ENCODE measurements around the gene DEPDC1.

DNA sequence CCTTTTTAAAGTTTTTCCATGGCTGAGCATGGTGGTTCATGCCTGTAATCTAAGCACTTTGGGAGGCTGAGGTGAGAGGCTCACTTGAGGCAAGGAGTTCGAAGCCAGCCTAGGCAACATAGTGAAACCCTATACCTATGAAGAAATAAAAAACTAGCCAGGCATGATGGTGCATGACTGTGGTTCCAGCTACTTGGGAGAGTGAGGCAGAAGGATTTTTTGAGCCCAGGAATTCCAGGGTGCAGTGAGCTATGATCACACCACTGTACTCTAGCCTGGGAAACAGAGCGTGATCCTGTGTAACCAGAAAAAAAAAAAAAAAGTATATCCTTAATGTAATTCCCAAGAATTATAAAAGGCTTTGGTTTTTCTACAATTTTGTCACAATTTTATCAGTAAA, 17.4 kb downstream of the DEPDC1 start:
- no peak for TF ChIP-seq POLR2A (IDR thresholded peaks at IDR 0.05)
- no peak for TF ChIP-seq POLR2AphosphoS5 (IDR thresholded peaks at IDR 0.05; ENCODE audit: insufficient read depth in 1 of 2, low read depth in 1 of 2)
- TF ChIP-seq, protein P1, sequence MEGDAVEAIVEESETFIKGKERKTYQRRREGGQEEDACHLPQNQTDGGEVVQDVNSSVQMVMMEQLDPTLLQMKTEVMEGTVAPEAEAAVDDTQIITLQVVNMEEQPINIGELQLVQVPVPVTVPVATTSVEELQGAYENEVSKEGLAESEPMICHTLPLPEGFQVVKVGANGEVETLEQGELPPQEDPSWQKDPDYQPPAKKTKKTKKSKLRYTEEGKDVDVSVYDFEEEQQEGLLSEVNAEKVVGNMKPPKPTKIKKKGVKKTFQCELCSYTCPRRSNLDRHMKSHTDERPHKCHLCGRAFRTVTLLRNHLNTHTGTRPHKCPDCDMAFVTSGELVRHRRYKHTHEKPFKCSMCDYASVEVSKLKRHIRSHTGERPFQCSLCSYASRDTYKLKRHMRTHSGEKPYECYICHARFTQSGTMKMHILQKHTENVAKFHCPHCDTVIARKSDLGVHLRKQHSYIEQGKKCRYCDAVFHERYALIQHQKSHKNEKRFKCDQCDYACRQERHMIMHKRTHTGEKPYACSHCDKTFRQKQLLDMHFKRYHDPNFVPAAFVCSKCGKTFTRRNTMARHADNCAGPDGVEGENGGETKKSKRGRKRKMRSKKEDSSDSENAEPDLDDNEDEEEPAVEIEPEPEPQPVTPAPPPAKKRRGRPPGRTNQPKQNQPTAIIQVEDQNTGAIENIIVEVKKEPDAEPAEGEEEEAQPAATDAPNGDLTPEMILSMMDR (IDR thresholded peaks at IDR 0.05), result no peak
